Endothelial cell of umbilical vein (primary cell): Measurements from ENCODE around the gene OSBPL5.

Source experiments
- CTCF ChIP-seq, 2 donors: IDR thresholded peaks; 1 replicate in 1 of 2; 2 replicates in 1 of 2; pipeline ENCODE4 v1.5.1; 2011; ENCODE audit warnings: low read length in 2 of 2, mild to moderate bottlenecking in 2 of 2, moderate library complexity in 2 of 2, control low read depth in 1 of 2, inconsistent platforms in 1 of 2, low read depth in 1 of 2; ENCODE audit not compliant: insufficient read depth in 1 of 2; ENCODE audit errors: extremely low read depth in 1 of 2
- EZH2 ChIP-seq: IDR thresholded peaks from 2 replicates; pipeline ENCODE4 v1.6.1; 2012; ENCODE audit warnings: borderline replicate concordance, low read depth, mild to moderate bottlenecking, moderate library complexity, low read length, inconsistent platforms; ENCODE audit not compliant: severe bottlenecking
- FOS ChIP-seq: IDR thresholded peaks from 2 replicates; pipeline ENCODE4 v1.6.1; 2011; ENCODE audit warnings: mild to moderate bottlenecking, low read length, moderate library complexity, borderline replicate concordance; ENCODE audit not compliant: insufficient read depth
- GATA2 ChIP-seq: IDR thresholded peaks from 2 replicates; pipeline ENCODE4 v1.7.0; 2011; ENCODE audit warnings: low read depth, mild to moderate bottlenecking, moderate library complexity, mixed read lengths, low read length; ENCODE audit not compliant: insufficient read length, insufficient read depth
- JUN ChIP-seq: IDR thresholded peaks from 2 replicates; pipeline ENCODE4 v1.6.1; 2011; ENCODE audit warnings: borderline replicate concordance, low read depth; ENCODE audit not compliant: insufficient read length, insufficient read depth
- MAX ChIP-seq: IDR thresholded peaks from 2 replicates; pipeline ENCODE4 v1.6.1; 2011; ENCODE audit not compliant: insufficient read depth, insufficient read length
- POLR2A ChIP-seq: IDR thresholded peaks from 2 replicates; pipeline ENCODE4 v1.6.1; 2012; ENCODE audit warnings: low read depth, mild to moderate bottlenecking, control low read depth, low read length
- POLR2AphosphoS5 ChIP-seq: IDR thresholded peaks from 2 replicates; pipeline ENCODE4 v1.6.1; 2012; ENCODE audit warnings: low read depth, mild to moderate bottlenecking, control low read depth, low read length, moderate library complexity; ENCODE audit not compliant: insufficient read depth

GRCh38 chr11:3146612-3147256 lies 18.4 kb downstream of the OSBPL5 start:
- no peak for TF ChIP-seq POLR2A
- no peak for TF ChIP-seq CTCF (IDR thresholded peaks at IDR 0.05; ENCODE audit: extremely low read depth in 1 of 2, insufficient read depth in 1 of 2, low read depth in 1 of 2, low read length in 2 of 2)
- no peak for TF ChIP-seq EZH2
- TF ChIP-seq POLR2AphosphoS5: no peak
- no peak for TF ChIP-seq GATA2
- TF ChIP-seq JUN: no peak
- no peak for TF ChIP-seq MAX
- no peak for TF ChIP-seq FOS
